Tibial artery (tissue), 4 donors: Measurements from ENCODE around the gene RELT.

Experiments used
- DNase-seq, 2 donors: peaks; one replicate each; pipeline ENCODE4 v3.0.0-alpha.2; 2019
- H3K27ac ChIP-seq, 2 donors: fragments of 200-600 bp; sonication (generic) in 1 of 2; 1 replicate in 1 of 2; 2 replicates in 1 of 2; pipeline ENCODE4 v1.5.1; 2018 to 2019; ENCODE audit warnings: mild to moderate bottlenecking in 1 of 2
- H3K27me3 ChIP-seq, 2 donors: fragments of 200-600 bp; sonication (generic) in 1 of 2; one replicate each; pipeline versions ENCODE4 v1.5.1 to v1.6.0; 2016 to 2019
- H3K36me3 ChIP-seq, 3 donors: fragments of 200-600 bp; sonication (generic) in 2 of 3; one replicate each; pipeline ENCODE4 v1.5.1; 2016 to 2019; ENCODE audit warnings: mild to moderate bottlenecking in 2 of 3
- H3K4me1 ChIP-seq, 4 donors: fragments of 200-600 bp; sonication (generic) in 2 of 4; 1 replicate in 3 of 4; 2 replicates in 1 of 4; pipeline ENCODE4 v1.5.1; 2016 to 2019
- H3K4me3 ChIP-seq, 2 donors: fragments of 200-600 bp; sonication (generic) in 1 of 2; 1 replicate in 1 of 2; 2 replicates in 1 of 2; pipeline ENCODE4 v1.5.1; 2018 to 2019; ENCODE audit warnings: mild to moderate bottlenecking in 2 of 2
- H3K9me3 ChIP-seq, 3 donors: fragments of 200-600 bp; sonication (generic) in 1 of 3; one replicate each; pipeline ENCODE4 v1.5.1; 2016 to 2019
- intact Hi-C: fragments of 100-400 bp; cut with DNase I; formaldehyde crosslinking; loops from one replicate; pipeline ENCODE4 v1.15.0; 2023; ENCODE audit warnings: low total_unique reads
- TF ChIP-seq, protein P1 (sequence below), 2 experiments: fragments of 200-600 bp in 1 of 2; fragments of 450-650 bp in 1 of 2; IDR thresholded peaks; one replicate each; pipeline ENCODE4 v1.5.1; 2017 to 2019; ENCODE audit warnings: antibody characterized with exemption in 2 of 2, mild to moderate bottlenecking in 1 of 2, moderate library complexity in 1 of 2

The RELT gene

DNA sequence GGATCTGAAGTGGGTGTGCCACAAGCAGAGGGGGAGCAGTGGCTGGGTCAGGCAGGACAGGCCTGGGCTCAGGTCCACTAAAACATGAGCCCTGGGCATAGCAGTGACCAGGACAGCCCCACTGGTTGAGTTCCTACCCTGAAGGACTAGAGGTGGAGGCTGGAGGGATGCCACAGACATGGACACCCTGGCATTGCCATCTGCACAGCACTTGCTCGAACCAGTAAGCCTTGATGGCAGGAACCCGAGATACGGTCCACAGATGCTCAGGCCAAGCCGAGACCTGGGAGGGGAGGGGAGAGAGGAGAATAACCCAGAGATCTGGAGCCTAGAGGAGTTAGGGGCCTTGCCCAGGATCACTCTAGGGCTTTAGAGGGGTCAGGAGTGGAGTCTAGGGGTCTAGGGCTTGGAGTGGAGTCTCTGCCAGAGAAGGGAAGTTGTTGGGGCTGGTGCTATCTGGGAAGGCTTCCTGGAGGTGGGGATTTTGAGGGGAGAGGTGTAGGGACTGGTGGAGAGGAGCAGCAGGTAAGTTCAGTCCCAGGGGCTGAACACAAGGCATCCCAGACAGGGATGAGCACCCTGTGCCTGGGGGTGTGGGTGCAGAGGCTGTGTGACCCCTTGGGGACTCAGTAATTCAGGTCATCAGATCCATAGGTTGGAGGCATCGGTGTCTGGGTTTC, 30.6 kb upstream of the RELT start:
- intact Hi-C loops, result no loop called here
- H3K27ac ChIP-seq, result peak overlapping the region; percentile 72 to 78

DNA sequence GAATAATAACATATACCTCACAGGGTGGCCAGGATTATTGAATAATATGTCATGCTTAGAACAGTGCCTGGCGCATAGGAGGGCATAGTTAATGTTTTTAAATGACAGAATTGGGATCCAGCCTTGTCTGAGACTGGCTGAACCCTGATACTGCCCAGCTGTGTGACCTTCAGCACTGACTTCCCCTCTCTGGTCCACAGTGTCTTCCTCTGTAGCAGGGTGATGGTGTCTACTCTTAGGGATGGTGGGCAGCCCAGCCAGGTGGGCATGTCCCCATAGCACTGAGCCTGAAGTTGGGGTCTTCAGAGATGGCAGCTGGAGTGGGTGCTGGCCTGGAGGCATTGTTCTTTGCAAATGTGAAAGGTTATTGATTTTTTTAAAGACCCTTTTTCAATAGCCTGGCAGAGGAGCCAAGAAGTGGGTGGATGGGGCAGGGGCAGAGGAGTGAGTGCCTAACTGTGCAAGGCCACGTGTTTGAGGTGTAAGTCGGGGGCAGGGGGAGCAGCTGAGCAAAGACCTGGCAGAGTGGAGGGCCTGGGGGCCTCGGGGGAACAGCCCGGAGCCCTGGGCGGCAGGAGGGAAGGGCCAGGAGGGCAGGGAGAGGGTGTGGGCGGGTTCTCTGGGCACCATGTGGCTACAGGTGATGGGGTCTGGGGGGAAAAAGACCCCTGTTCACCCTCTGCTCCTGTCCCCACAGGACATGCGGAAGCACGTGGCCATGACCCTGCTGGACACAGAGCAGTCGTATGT, 29.8 kb upstream of the RELT start:
- Histone ChIP-seq H3K9me3 (no peaks in the 10 kb centered on the region), H3K27ac (peak overlapping the region; percentile 72 to 78), H3K27me3 (no peaks in the 10 kb centered on the region), H3K4me3 (no peak overlapping the region), H3K4me1 (peaks cover 0 to 88% (median 64%) of the 10 kb centered on the region in 4 donors), H3K36me3 (peaks cover 5 to 33% (median 20%) of the 10 kb centered on the region in 3 donors)
- TF ChIP-seq, protein P1, sequence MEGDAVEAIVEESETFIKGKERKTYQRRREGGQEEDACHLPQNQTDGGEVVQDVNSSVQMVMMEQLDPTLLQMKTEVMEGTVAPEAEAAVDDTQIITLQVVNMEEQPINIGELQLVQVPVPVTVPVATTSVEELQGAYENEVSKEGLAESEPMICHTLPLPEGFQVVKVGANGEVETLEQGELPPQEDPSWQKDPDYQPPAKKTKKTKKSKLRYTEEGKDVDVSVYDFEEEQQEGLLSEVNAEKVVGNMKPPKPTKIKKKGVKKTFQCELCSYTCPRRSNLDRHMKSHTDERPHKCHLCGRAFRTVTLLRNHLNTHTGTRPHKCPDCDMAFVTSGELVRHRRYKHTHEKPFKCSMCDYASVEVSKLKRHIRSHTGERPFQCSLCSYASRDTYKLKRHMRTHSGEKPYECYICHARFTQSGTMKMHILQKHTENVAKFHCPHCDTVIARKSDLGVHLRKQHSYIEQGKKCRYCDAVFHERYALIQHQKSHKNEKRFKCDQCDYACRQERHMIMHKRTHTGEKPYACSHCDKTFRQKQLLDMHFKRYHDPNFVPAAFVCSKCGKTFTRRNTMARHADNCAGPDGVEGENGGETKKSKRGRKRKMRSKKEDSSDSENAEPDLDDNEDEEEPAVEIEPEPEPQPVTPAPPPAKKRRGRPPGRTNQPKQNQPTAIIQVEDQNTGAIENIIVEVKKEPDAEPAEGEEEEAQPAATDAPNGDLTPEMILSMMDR (IDR thresholded peaks at IDR 0.05), result no peak
- DNase-seq, result no peak
- intact Hi-C loops, result no loop called here

More for the DNA sequence above, 30.6 kb upstream of the RELT start:
- Histone ChIP-seq H3K4me1 (peaks cover 0 to 88% (median 63%) of the 10 kb centered on the region in 4 donors), H3K9me3 (no peaks in the 10 kb centered on the region), H3K36me3 (peaks cover 5 to 33% (median 20%) of the 10 kb centered on the region in 3 donors), H3K27me3 (no peaks in the 10 kb centered on the region), H3K4me3 (no peak overlapping the region)
- no peak for DNase-seq
- TF ChIP-seq, protein P1 (IDR thresholded peaks at IDR 0.05), result no peak

DNA sequence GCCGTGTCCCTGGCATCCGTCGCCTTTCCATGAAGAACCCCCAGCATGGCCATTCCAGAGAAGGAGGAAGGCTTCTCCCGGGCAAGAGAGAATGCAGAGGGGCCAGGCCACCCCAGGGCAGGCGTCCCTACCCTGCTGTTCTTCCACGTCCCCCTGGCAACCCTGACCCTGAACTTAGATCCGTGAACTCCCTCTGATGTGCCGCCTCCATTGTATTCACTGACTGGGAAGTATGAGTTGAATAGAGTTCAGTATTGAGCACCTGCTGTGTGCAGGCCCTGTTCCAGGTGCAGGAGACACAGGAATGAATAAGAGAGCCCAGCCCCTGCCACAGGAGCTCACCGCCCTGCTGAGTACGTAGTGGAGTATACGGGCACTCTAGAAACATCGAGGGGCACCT, 29.1 kb upstream of the RELT start:
- Histone ChIP-seq H3K9me3 (no peaks in the 10 kb centered on the region), H3K27me3 (no peaks in the 10 kb centered on the region), H3K4me3 (no peak overlapping the region), H3K4me1 (peaks cover 0 to 85% (median 60%) of the 10 kb centered on the region in 4 donors), H3K36me3 (peaks cover 5 to 33% (median 20%) of the 10 kb centered on the region in 3 donors), H3K27ac (peak overlapping the region; percentile 72 to 78)
- intact Hi-C loops, result no loop called here
- DNase-seq, result no peak
- TF ChIP-seq, protein P1 (IDR thresholded peaks at IDR 0.05), result no peak

DNA sequence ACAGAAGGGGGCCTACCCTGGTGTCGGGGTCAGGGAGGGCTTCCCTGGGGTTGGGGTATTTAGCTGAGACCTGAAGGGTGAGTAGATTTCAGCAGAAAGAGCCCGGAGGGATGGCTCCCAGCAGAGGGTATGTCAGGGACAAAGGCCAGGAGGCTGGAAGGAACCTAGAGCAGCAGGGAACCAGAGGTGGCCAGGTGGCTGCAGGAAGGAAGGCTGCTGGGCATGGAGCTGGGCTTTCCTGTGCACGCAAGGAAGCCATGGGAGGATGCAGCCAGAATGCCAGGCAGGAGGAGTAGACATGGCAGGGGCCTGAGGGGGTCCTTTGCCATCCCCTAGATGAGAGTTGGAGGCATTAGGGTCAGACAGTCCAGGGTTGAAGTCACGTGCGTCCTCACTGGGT, 27.4 kb upstream of the RELT start:
- TF ChIP-seq, protein P1 (IDR thresholded peaks at IDR 0.05), result no peak
- intact Hi-C loops, result no loop called here
- Histone ChIP-seq H3K4me3 (no peak overlapping the region), H3K4me1 (peaks cover 0 to 72% (median 43%) of the 10 kb centered on the region in 4 donors), H3K36me3 (peaks cover 15 to 47% (median 34%) of the 10 kb centered on the region in 3 donors), H3K27me3 (no peaks in the 10 kb centered on the region), H3K27ac (no peak overlapping the region), H3K9me3 (no peaks in the 10 kb centered on the region)
- DNase-seq, result no peak

DNA sequence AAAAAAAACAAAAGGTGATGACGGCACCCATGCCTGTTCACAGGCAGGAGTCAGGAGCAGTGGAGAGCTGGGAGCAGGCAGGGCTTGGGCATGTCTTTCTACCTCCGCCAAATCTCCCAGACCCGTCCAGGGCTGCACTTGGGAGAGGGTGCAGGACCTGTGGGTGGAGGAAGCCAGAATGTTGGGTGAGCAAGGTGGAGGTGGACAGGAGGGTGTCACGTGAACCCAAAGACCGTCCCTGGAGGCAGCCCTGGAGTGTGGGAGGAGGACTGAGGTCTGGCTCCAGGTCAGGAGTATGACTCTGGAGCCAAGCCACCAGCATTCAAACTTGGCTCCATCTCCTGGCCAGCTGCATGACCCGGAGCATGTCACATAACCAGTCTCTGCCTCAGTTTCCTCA, 26.6 kb upstream of the RELT start:
- Histone ChIP-seq H3K27ac (peak overlapping the region; percentile 21 to 64), H3K4me1 (peaks cover 0 to 64% (median 35%) of the 10 kb centered on the region in 4 donors), H3K36me3 (peaks cover 20 to 55% (median 41%) of the 10 kb centered on the region in 3 donors), H3K27me3 (no peaks in the 10 kb centered on the region), H3K4me3 (no peak overlapping the region), H3K9me3 (no peaks in the 10 kb centered on the region)
- no peak for DNase-seq
- TF ChIP-seq, protein P1 (IDR thresholded peaks at IDR 0.05), result no peak
- intact Hi-C loops, result no loop called here
